ENCODE results near the gene IGFBP1.
"Not testable (repeated sequence)": the region's sequence is repeated elsewhere in the genome, so short reads cannot be mapped to it uniquely, and the experiment has no call there.

IGFBP1 gene

GRCh38 chr7:45927721-45928120, 39.4 kb downstream of the IGFBP1 start:
- H3K4me3 ChIP-seq (ENCODE audit: low read depth in 1 of 2, low read length in 2 of 2), result no peak overlapping the region
- no peaks in the 10 kb centered on the region for H3K9me3 ChIP-seq (ENCODE audit: control insufficient read depth in 1 of 2, low read length in 2 of 2)
- H3K36me3 ChIP-seq (ENCODE audit: control insufficient read depth in 1 of 2, insufficient read depth in 2 of 2, low read length in 2 of 2), result no peaks in the 10 kb centered on the region
- peaks cover 4% of the 10 kb centered on the region in 2 donors for H3K4me1 ChIP-seq (ENCODE audit: control insufficient read depth in 1 of 2, insufficient read depth in 2 of 2, low read length in 2 of 2)
- H3K9ac ChIP-seq (ENCODE audit: low read depth in 1 of 2, low read length in 2 of 2), result no peak overlapping the region
- peaks cover 9 to 17% of the 10 kb centered on the region in 2 donors for H3K27me3 ChIP-seq (ENCODE audit: control insufficient read depth in 1 of 2, insufficient read depth in 2 of 2, low read length in 2 of 2)
- H3K27ac ChIP-seq (ENCODE audit: low read depth, low read length), result no peak overlapping the region

- Histone ChIP-seq H3K9ac (ENCODE audit: low read depth in 1 of 2, low read length in 2 of 2) (no peak overlapping the region), H3K27ac (ENCODE audit: low read depth, low read length) (no peak overlapping the region), H3K4me3 (ENCODE audit: low read depth in 1 of 2, low read length in 2 of 2) (no peak overlapping the region), H3K9me3 (ENCODE audit: control insufficient read depth in 1 of 2, low read length in 2 of 2) (no peaks in the 10 kb centered on the region), H3K4me1 (ENCODE audit: control insufficient read depth in 1 of 2, insufficient read depth in 2 of 2, low read length in 2 of 2) (no peaks in the 10 kb centered on the region), H3K36me3 (ENCODE audit: control insufficient read depth in 1 of 2, insufficient read depth in 2 of 2, low read length in 2 of 2) (no peaks in the 10 kb centered on the region), H3K27me3 (ENCODE audit: control insufficient read depth in 1 of 2, insufficient read depth in 2 of 2, low read length in 2 of 2) (peaks cover 0 to under 1% of the 10 kb centered on the region in 2 donors)
Measured at GRCh38 chr7:45930967-45931366, 42.7 kb downstream of the IGFBP1 start.

DNA sequence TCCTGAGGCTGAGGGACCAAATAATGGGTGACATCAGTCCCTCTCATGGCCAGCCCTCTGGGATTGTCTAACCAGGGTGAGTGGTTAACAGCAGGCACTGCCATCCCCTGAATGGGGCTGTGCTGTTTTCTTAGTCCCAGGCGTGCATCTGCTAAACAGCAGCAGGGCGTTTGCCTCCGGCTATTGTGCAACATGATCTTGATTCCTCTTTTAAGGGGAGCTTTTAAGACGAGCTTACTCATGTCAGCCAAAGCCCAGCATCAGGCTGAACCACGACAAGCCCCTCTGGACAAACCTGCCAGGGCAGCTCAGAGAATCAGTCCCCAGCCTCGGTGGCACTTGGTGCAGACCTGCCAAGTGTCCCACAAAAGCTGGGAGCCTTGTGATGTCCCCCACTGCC, 49.0 kb downstream of the IGFBP1 start:
- Histone ChIP-seq H3K9me3 (ENCODE audit: control insufficient read depth in 1 of 2, low read length in 2 of 2) (no peaks in the 10 kb centered on the region), H3K27ac (ENCODE audit: low read depth, low read length) (no peak overlapping the region), H3K4me3 (ENCODE audit: low read depth in 1 of 2, low read length in 2 of 2) (no peak overlapping the region), H3K36me3 (ENCODE audit: control insufficient read depth in 1 of 2, insufficient read depth in 2 of 2, low read length in 2 of 2) (no peaks in the 10 kb centered on the region), H3K4me1 (ENCODE audit: control insufficient read depth in 1 of 2, insufficient read depth in 2 of 2, low read length in 2 of 2) (no peaks in the 10 kb centered on the region), H3K27me3 (ENCODE audit: control insufficient read depth in 1 of 2, insufficient read depth in 2 of 2, low read length in 2 of 2) (peaks cover 0 to 3% of the 10 kb centered on the region in 2 donors), H3K9ac (ENCODE audit: low read depth in 1 of 2, low read length in 2 of 2) (no peak overlapping the region)

GRCh38 chr7:45937862-45938261, 49.6 kb downstream of the IGFBP1 start:
- Histone ChIP-seq H3K4me3 (ENCODE audit: low read depth in 1 of 2, low read length in 2 of 2) (no peak overlapping the region), H3K27me3 (ENCODE audit: control insufficient read depth in 1 of 2, insufficient read depth in 2 of 2, low read length in 2 of 2) (peaks cover 0 to 3% of the 10 kb centered on the region in 2 donors), H3K36me3 (ENCODE audit: control insufficient read depth in 1 of 2, insufficient read depth in 2 of 2, low read length in 2 of 2) (no peaks in the 10 kb centered on the region)

DNA sequence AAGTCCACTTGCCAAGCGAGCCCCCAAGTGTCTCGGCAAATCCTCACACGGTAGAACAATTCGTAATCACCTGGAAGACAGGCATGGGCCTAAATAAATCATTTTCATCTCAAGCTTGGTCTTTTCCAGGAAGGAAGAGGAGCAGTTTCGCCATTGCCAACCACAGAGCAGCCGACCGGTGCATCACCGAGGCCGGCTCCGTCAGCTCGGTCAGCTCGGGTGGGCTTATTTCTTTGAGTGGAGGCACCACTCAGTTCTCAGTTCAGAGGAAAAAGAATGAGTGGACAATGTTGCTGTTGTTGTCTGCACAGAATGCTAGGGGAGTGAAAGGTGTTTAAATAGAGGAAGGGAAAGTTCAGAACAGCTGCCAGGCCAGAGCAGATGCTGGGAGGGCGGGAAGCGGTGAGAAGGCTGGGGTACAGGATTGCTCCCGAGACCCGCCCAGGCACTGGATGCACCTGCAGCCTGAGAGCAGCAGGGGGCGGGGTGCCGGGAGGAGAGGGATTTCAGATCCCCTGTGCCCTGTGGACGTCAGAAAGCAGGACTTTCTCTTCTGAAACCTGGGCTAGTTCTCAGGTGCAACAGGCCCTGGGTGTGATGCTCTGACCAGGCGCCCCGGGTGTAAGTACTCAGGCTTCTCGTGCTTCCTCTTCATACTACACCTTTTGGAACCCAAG, 50.5 kb downstream of the IGFBP1 start:
- H3K36me3 ChIP-seq (ENCODE audit: control insufficient read depth in 1 of 2, insufficient read depth in 2 of 2, low read length in 2 of 2), result no peaks in the 10 kb centered on the region
- H3K9ac ChIP-seq (ENCODE audit: low read depth in 1 of 2, low read length in 2 of 2), result no peak overlapping the region
- no peaks in the 10 kb centered on the region for H3K4me1 ChIP-seq (ENCODE audit: control insufficient read depth in 1 of 2, insufficient read depth in 2 of 2, low read length in 2 of 2)
- H3K27ac ChIP-seq (ENCODE audit: low read depth, low read length), result no peak overlapping the region
- H3K4me3 ChIP-seq (ENCODE audit: low read depth in 1 of 2, low read length in 2 of 2), result no peak overlapping the region
- no peaks in the 10 kb centered on the region for H3K9me3 ChIP-seq (ENCODE audit: control insufficient read depth in 1 of 2, low read length in 2 of 2)
- peaks cover 0 to 3% of the 10 kb centered on the region in 2 donors for H3K27me3 ChIP-seq (ENCODE audit: control insufficient read depth in 1 of 2, insufficient read depth in 2 of 2, low read length in 2 of 2)

More at GRCh38 chr7:45937862-45938261, 49.6 kb downstream of the IGFBP1 start:
- Histone ChIP-seq H3K9ac (ENCODE audit: low read depth in 1 of 2, low read length in 2 of 2) (no peak overlapping the region), H3K9me3 (ENCODE audit: control insufficient read depth in 1 of 2, low read length in 2 of 2) (no peaks in the 10 kb centered on the region), H3K4me1 (ENCODE audit: control insufficient read depth in 1 of 2, insufficient read depth in 2 of 2, low read length in 2 of 2) (no peaks in the 10 kb centered on the region), H3K27ac (ENCODE audit: low read depth, low read length) (no peak overlapping the region)

- H3K36me3 ChIP-seq (ENCODE audit: control insufficient read depth in 1 of 2, insufficient read depth in 2 of 2, low read length in 2 of 2), result no peaks in the 10 kb centered on the region
- no peak overlapping the region for H3K4me3 ChIP-seq (ENCODE audit: low read depth in 1 of 2, low read length in 2 of 2)
- no peak overlapping the region for H3K27ac ChIP-seq (ENCODE audit: low read depth, low read length)
- H3K4me1 ChIP-seq (ENCODE audit: control insufficient read depth in 1 of 2, insufficient read depth in 2 of 2, low read length in 2 of 2), result no peaks in the 10 kb centered on the region
- peaks cover 0 to 3% of the 10 kb centered on the region in 2 donors for H3K27me3 ChIP-seq (ENCODE audit: control insufficient read depth in 1 of 2, insufficient read depth in 2 of 2, low read length in 2 of 2)
- no peak overlapping the region for H3K9ac ChIP-seq (ENCODE audit: low read depth in 1 of 2, low read length in 2 of 2)
- no peaks in the 10 kb centered on the region for H3K9me3 ChIP-seq (ENCODE audit: control insufficient read depth in 1 of 2, low read length in 2 of 2)
Measured at GRCh38 chr7:45939574-45939973, 51.3 kb downstream of the IGFBP1 start.

GRCh38 chr7:45940237-45940781, 52.0 kb downstream of the IGFBP1 start:
- not testable (repeated sequence) for H3K4me3 ChIP-seq (ENCODE audit: low read depth in 1 of 2, low read length in 2 of 2); H3K4me1 ChIP-seq (ENCODE audit: control insufficient read depth in 1 of 2, insufficient read depth in 2 of 2, low read length in 2 of 2)

DNA sequence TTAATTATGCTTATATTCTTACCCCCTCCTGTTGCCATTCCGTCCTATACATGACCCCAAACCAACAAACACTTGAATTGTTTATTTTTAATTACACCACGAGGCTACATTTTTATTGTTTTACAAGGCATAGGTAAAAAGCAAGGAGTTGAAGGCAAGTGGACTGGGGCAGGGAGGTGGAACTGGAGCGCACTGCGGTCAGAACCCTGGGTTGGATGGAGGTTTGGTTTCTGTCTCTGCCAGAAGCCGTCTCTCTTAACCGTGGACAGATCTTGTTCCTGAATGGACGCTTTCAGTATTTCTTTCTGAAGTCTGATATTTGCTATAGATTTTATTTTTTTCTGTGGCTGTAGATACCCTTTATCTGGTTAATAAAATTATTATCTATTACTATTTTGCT, 52.7 kb downstream of the IGFBP1 start:
- Histone ChIP-seq H3K36me3 (ENCODE audit: control insufficient read depth in 1 of 2, insufficient read depth in 2 of 2, low read length in 2 of 2) (no peaks in the 10 kb centered on the region), H3K4me3 (ENCODE audit: low read depth in 1 of 2, low read length in 2 of 2) (no peak overlapping the region), H3K9me3 (ENCODE audit: control insufficient read depth in 1 of 2, low read length in 2 of 2) (no peaks in the 10 kb centered on the region), H3K4me1 (ENCODE audit: control insufficient read depth in 1 of 2, insufficient read depth in 2 of 2, low read length in 2 of 2) (no peaks in the 10 kb centered on the region), H3K27ac (ENCODE audit: low read depth, low read length) (no peak overlapping the region), H3K9ac (ENCODE audit: low read depth in 1 of 2, low read length in 2 of 2) (no peak overlapping the region), H3K27me3 (ENCODE audit: control insufficient read depth in 1 of 2, insufficient read depth in 2 of 2, low read length in 2 of 2) (peaks cover 0 to 3% of the 10 kb centered on the region in 2 donors)

More at GRCh38 chr7:45940237-45940781, 52.0 kb downstream of the IGFBP1 start:
- H3K9me3 ChIP-seq (ENCODE audit: control insufficient read depth in 1 of 2, low read length in 2 of 2); H3K36me3 ChIP-seq (ENCODE audit: control insufficient read depth in 1 of 2, insufficient read depth in 2 of 2, low read length in 2 of 2); H3K27ac ChIP-seq (ENCODE audit: low read depth, low read length); H3K27me3 ChIP-seq (ENCODE audit: control insufficient read depth in 1 of 2, insufficient read depth in 2 of 2, low read length in 2 of 2); H3K9ac ChIP-seq (ENCODE audit: low read depth in 1 of 2, low read length in 2 of 2): not testable (repeated sequence)
